ENCODE measurements around the gene PSEN1.

PSEN1 gene

GRCh38 chr14:73255693-73256225, 119.5 kb downstream of the PSEN1 start:
- no peak for DNase-seq

- DNase-seq = no peak
Observed at GRCh38 chr14:73258076-73258475, 121.8 kb downstream of the PSEN1 start.

- DNase-seq = no peak
Observed at GRCh38 chr14:73258845-73259611, 122.7 kb downstream of the PSEN1 start.

GRCh38 chr14:73259837-73260236, 123.5 kb downstream of the PSEN1 start:
- DNase-seq = no peak

GRCh38 chr14:73260574-73260973, 124.3 kb downstream of the PSEN1 start:
- no peak for DNase-seq

- no peak for DNase-seq
Observed at GRCh38 chr14:73261075-73261474, 124.8 kb downstream of the PSEN1 start.

- no peak for DNase-seq
Observed at GRCh38 chr14:73261520-73262426, 125.5 kb downstream of the PSEN1 start.

GRCh38 chr14:73262427-73263183, 126.3 kb downstream of the PSEN1 start:
- DNase-seq = no peak

GRCh38 chr14:73263606-73264005, 127.3 kb downstream of the PSEN1 start:
- DNase-seq = no peak

- no peak for DNase-seq
Observed at GRCh38 chr14:73264080-73264884, 128.0 kb downstream of the PSEN1 start.

- no peak for DNase-seq
Observed at GRCh38 chr14:73264885-73265720, 128.8 kb downstream of the PSEN1 start.

GRCh38 chr14:73265721-73266046, 129.4 kb downstream of the PSEN1 start:
- no peak for DNase-seq

- no peak for DNase-seq
Observed at GRCh38 chr14:73266317-73266716, 130.0 kb downstream of the PSEN1 start.

GRCh38 chr14:73267474-73267873, 131.2 kb downstream of the PSEN1 start:
- DNase-seq = no peak

GRCh38 chr14:73269729-73270531, 133.6 kb downstream of the PSEN1 start:
- no peak for DNase-seq

- peak in 1 of 2 experiments; percentile 18 for DNase-seq
Observed at GRCh38 chr14:73272393-73272792, 136.1 kb downstream of the PSEN1 start.

Measured in NCI-H446 (cell line).